ENCODE data around the gene YES1.
"Not testable (repeated sequence)": the region's sequence is repeated elsewhere in the genome, so short reads cannot be mapped to it uniquely, and the experiment has no call there.

YES1 gene

GRCh38 chr18:766550-766860 lies 45.5 kb downstream of the YES1 start:
- Histone ChIP-seq H3K27me3 (replicated peaks) (no peaks in the 10 kb centered on the region), H3K36me3 (replicated peaks) (no peaks in the 10 kb centered on the region), H3K4me3 (ENCODE audit: low read depth, low read length) (no peak overlapping the region), H3K27ac (no peak overlapping the region)
- DNase-seq = no peak
- in situ Hi-C loops (cut with HindIII; ENCODE audit: low pct_ligation_motif_present, low sequenced_read_pairs) = no loop called here
- TF ChIP-seq CTCF (IDR thresholded peaks at IDR 0.05; ENCODE audit: low read depth, low read length, missing control alignments) = no peak

GRCh38 chr18:765764-766549 lies 46.1 kb downstream of the YES1 start:
- TF ChIP-seq CTCF (IDR thresholded peaks at IDR 0.05; ENCODE audit: low read depth, low read length, missing control alignments) = no peak
- no peaks in the 10 kb centered on the region for H3K27me3 ChIP-seq (replicated peaks)
- no peak overlapping the region for H3K27ac ChIP-seq
- no peak for DNase-seq
- in situ Hi-C loops (cut with HindIII; ENCODE audit: low pct_ligation_motif_present, low sequenced_read_pairs) = no loop called here
- H3K4me3 ChIP-seq (ENCODE audit: low read depth, low read length) = no peak overlapping the region
- no peaks in the 10 kb centered on the region for H3K36me3 ChIP-seq (replicated peaks)

GRCh38 chr18:759864-760263 lies 52.2 kb downstream of the YES1 start:
- H3K27ac ChIP-seq; H3K4me3 ChIP-seq (ENCODE audit: low read depth, low read length); DNase-seq; H3K36me3 ChIP-seq (replicated peaks); in situ Hi-C loops (cut with HindIII; ENCODE audit: low pct_ligation_motif_present, low sequenced_read_pairs); H3K27me3 ChIP-seq (replicated peaks): not testable (repeated sequence)

GRCh38 chr18:755506-755905 lies 56.5 kb downstream of the YES1 start:
- Histone ChIP-seq H3K27ac (no peak overlapping the region), H3K36me3 (replicated peaks) (no peaks in the 10 kb centered on the region), H3K27me3 (replicated peaks) (no peaks in the 10 kb centered on the region), H3K4me3 (ENCODE audit: low read depth, low read length) (no peak overlapping the region)
- in situ Hi-C loops (cut with HindIII; ENCODE audit: low pct_ligation_motif_present, low sequenced_read_pairs) = no loop called here
- TF ChIP-seq CTCF (IDR thresholded peaks at IDR 0.05; ENCODE audit: low read depth, low read length, missing control alignments) = no peak
- DNase-seq = no peak

GRCh38 chr18:754656-755055 lies 57.4 kb downstream of the YES1 start:
- Histone ChIP-seq H3K27ac (no peak overlapping the region), H3K36me3 (replicated peaks) (no peaks in the 10 kb centered on the region), H3K27me3 (replicated peaks) (no peaks in the 10 kb centered on the region), H3K4me3 (ENCODE audit: low read depth, low read length) (no peak overlapping the region)
- DNase-seq = no peak
- TF ChIP-seq CTCF (IDR thresholded peaks at IDR 0.05; ENCODE audit: low read depth, low read length, missing control alignments) = no peak
- in situ Hi-C loops (cut with HindIII; ENCODE audit: low pct_ligation_motif_present, low sequenced_read_pairs) = no loop called here

GRCh38 chr18:750456-750855 lies 61.6 kb downstream of the YES1 start:
- in situ Hi-C loops (cut with HindIII; ENCODE audit: low pct_ligation_motif_present, low sequenced_read_pairs) = no loop called here
- Histone ChIP-seq H3K27ac (no peak overlapping the region), H3K36me3 (replicated peaks) (peaks cover 9% of the 10 kb centered on the region), H3K4me3 (ENCODE audit: low read depth, low read length) (no peak overlapping the region), H3K27me3 (replicated peaks) (no peaks in the 10 kb centered on the region)
- no peak for DNase-seq
- no peak for TF ChIP-seq CTCF (IDR thresholded peaks at IDR 0.05; ENCODE audit: low read depth, low read length, missing control alignments)

All from brain microvascular endothelial cell (primary cell).